Gastrocnemius medialis (tissue), 4 donors: ENCODE results near the gene TFB1M.

Experiments used
- POLR2A ChIP-seq, 2 donors: fragments of 450-650 bp; IDR thresholded peaks; one replicate each; pipeline ENCODE4 v1.6.1; 2017; ENCODE audit warnings: antibody characterized with exemption in 2 of 2, mild to moderate bottlenecking in 2 of 2, moderate library complexity in 2 of 2
- TF ChIP-seq, protein P1 (sequence below), 5 experiments: fragments of 450-650 bp in 3 of 5; fragments of 200-600 bp in 2 of 5; sonication (generic) in 2 of 5; IDR thresholded peaks in 4 of 5; conservative IDR thresholded peaks in 1 of 5; 1 replicate in 4 of 5; 2 replicates in 1 of 5; pipeline ENCODE4 v1.5.1; 2016 to 2019; ENCODE audit warnings: antibody characterized with exemption in 5 of 5, mild to moderate bottlenecking in 3 of 5, moderate library complexity in 3 of 5

DNA sequence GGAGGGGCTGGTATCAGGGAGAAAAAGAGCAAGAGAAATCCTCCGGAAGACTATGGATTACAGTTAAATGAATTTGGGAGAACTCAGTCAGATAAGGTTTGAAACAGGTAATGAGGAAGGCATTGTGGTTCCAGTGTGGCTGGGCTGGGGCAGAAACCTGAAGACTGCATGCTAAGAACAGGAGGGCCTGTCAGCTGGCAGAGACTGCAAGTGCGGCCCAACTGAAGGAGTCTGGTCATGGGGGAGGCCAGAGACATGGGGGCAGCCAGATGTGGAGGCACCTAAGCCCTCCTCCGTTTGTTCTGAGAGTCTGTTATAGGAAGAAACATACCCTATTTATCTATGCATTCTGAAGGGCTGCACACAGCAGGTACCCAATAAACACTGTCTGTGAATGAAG, 16.6 kb downstream of the TFB1M start:
- TF ChIP-seq, protein P1, sequence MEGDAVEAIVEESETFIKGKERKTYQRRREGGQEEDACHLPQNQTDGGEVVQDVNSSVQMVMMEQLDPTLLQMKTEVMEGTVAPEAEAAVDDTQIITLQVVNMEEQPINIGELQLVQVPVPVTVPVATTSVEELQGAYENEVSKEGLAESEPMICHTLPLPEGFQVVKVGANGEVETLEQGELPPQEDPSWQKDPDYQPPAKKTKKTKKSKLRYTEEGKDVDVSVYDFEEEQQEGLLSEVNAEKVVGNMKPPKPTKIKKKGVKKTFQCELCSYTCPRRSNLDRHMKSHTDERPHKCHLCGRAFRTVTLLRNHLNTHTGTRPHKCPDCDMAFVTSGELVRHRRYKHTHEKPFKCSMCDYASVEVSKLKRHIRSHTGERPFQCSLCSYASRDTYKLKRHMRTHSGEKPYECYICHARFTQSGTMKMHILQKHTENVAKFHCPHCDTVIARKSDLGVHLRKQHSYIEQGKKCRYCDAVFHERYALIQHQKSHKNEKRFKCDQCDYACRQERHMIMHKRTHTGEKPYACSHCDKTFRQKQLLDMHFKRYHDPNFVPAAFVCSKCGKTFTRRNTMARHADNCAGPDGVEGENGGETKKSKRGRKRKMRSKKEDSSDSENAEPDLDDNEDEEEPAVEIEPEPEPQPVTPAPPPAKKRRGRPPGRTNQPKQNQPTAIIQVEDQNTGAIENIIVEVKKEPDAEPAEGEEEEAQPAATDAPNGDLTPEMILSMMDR (IDR thresholded peaks at IDR 0.05 in 4 of 5, conservative IDR thresholded peaks at IDR 0.05 in 1 of 5): no peak
- TF ChIP-seq POLR2A (IDR thresholded peaks at IDR 0.05): no peak
